Stomach (tissue), 4 donors: ENCODE data around the gene SLC22A15.

Experiments used
- CTCF ChIP-seq, 7 experiments: fragments of 450-650 bp in 4 of 7; fragments of 200-600 bp in 3 of 7; sonication (generic) in 3 of 7; IDR thresholded peaks; one replicate each; pipeline ENCODE4 v1.5.1; 2016 to 2019; ENCODE audit warnings: antibody characterized with exemption in 7 of 7, control low read depth in 2 of 7, mild to moderate bottlenecking in 1 of 7
- EP300 ChIP-seq: sonication (generic); formaldehyde crosslinking; IDR thresholded peaks from one replicate; pipeline ENCODE4 v1.6.1; 2017; ENCODE audit warnings: antibody characterized with exemption
- POLR2A ChIP-seq, 4 donors: fragments of 450-650 bp; IDR thresholded peaks; one replicate each; pipeline ENCODE4 v1.6.1; 2016; ENCODE audit warnings: antibody characterized with exemption in 4 of 4, control low read depth in 2 of 4, mild to moderate bottlenecking in 1 of 4, moderate library complexity in 1 of 4
- POLR2AphosphoS5 ChIP-seq, 3 donors: sonication (generic); formaldehyde crosslinking; IDR thresholded peaks; one replicate each; pipeline ENCODE4 v1.6.1; 2016; ENCODE audit warnings: antibody characterized with exemption in 3 of 3

GRCh38 chr1:115980998-115981993 lies 5.0 kb downstream of the SLC22A15 start:
- TF ChIP-seq CTCF (IDR thresholded peaks at IDR 0.05) (peak in 5 of 7 experiments; percentile 30 to 63 (median 48)), EP300 (no peak), POLR2A (IDR thresholded peaks at IDR 0.05) (no peak), POLR2AphosphoS5 (IDR thresholded peaks at IDR 0.05) (no peak)
